Measurements from ENCODE around the gene HSPA1L.
A peak's percentile ranks its signal among the peaks of the same experiment; 100 is the strongest.
"Not testable (repeated sequence)": the region's sequence is repeated elsewhere in the genome, so short reads cannot be mapped to it uniquely, and the experiment has no call there.

Gene HSPA1L

GRCh38 chr6:31815025-31815838 lies at the start of gene HSPA1L, which contains the start of gene HSPA1A:
Gene HSPA1L (minus strand): TSS chr6:31815283. CDS start chr6:31811972, 3,311 bp downstream.
Gene HSPA1A (plus strand): TSS chr6:31815543. CDS start chr6:31815757, 214 bp downstream.
- peak; percentile 63 for DNase-seq

GRCh38 chr6:31864818-31865204 lies 49.7 kb upstream of the HSPA1L start:
- no peak for DNase-seq

DNA sequence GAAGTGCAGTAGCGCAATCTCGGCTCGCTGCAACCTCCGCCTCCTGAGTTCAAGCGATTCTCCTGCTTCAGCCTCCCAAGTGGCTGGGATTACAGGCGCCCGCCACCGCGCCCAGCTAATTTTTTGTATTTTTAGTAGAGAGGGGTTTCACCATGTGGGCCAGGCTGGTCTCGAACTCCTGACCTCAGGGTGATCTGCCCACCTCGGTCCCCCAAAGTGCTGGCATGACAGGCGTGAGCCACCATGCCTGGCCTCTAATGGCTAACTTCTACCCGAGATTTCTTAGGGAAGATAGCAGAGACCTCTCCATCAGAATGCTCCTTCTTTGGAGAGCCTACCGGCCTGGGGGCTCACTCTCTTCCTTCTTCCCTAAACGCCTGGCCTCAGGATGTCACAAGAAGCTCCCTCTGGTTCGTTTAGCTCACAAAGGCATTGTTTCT lies 49.1 kb upstream of the HSPA1L start:
- not testable (repeated sequence) for DNase-seq

DNA sequence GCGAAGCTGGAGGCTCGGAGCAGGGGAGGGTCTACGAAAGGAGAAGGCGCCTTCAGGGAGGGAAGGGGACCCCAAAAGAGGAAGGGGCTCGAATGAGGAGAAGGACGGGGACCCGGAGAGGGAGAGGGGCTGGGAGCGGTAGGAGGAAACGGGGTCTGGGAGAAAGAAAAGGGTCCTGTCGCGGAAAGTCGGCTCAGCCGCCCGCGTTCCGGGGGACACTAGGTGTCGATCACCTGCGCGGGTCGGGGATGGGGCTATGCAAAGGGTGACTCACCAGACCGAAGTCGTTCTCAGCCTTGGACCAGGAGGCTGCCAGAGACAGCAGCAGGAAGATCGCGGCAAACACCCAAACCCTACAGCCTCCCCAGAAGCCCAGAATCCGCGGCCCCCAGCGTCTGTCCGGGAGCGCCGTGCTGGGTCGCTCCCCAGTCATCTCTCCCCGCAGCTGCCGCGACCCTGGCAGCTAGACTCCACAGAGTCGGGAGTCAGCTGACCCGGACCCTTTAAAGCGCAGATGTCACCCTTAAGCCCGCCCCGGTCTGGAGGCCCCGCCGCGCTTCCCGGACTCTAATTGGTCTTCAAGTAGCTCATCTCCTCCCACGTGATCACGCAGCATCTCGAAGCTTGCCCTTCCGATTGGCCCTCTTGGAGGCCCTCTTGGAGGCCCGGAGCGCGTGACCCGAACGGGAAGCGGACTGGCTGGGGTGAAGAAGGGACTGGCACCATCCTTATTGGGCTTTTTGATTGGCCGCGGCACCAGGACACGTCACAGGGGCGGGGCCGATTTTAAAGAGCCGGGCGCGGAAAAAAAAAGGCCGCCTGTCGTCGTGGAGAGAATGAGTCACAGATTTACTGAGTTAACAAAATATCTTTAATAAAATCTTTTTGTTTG lies 47.5 kb upstream of the HSPA1L start, which contains the start of gene NEU1:
Gene NEU1, minus strand, starts transcription at position 478 of the 892 bp plus-strand sequence. Its CDS starts 45 bp downstream, at position 433.
- peak; percentile 97 for DNase-seq

DNA sequence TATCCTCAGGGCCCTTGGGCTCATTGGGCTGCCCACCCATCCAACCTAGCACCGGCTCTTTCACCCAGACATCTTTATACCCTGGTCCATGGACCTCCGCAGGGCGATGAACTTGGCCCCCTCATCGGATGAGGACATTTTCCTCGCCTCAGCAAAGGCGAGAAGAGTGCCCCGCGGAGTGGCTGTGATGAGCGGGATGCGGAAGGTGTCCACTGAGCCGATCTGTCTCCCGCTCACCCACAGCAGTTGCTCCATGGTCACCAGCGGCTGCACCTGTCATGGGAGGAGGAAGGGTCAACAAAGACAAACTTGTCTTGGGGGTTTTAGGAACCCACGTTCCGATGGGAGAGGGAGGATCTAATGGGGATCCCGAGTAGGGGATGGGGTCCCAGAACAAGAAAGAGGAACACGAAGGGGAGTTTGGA lies 46.8 kb upstream of the HSPA1L start:
- no peak for DNase-seq

GRCh38 chr6:31861150-31861549 lies 46.1 kb upstream of the HSPA1L start:
- no peak for DNase-seq

GRCh38 chr6:31860349-31860748 lies 45.3 kb upstream of the HSPA1L start:
- DNase-seq: no peak

DNA sequence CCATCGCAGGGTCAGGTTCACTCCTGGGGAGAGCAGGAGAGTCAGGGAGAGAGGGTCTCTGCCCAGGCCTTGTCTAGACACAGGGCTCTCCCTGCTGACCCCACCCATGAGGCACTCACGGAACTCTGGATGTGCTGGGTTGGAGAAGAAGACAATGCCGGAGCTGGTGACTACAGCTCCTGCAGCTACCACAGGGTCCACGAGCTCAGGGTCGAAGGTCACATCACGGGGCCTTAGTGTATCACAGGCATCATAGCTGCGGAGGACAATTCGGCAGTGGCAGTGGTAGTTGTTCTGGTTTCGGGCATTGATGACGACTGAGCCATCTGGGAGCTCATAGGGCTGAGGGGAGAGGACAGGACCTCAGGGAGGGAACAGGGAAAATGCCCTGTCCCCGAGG lies 44.8 kb upstream of the HSPA1L start:
- DNase-seq: no peak

GRCh38 chr6:31858707-31859106 lies 43.6 kb upstream of the HSPA1L start:
- no peak for DNase-seq

GRCh38 chr6:31857774-31858173 lies 42.7 kb upstream of the HSPA1L start:
- not testable (repeated sequence) for DNase-seq

DNA sequence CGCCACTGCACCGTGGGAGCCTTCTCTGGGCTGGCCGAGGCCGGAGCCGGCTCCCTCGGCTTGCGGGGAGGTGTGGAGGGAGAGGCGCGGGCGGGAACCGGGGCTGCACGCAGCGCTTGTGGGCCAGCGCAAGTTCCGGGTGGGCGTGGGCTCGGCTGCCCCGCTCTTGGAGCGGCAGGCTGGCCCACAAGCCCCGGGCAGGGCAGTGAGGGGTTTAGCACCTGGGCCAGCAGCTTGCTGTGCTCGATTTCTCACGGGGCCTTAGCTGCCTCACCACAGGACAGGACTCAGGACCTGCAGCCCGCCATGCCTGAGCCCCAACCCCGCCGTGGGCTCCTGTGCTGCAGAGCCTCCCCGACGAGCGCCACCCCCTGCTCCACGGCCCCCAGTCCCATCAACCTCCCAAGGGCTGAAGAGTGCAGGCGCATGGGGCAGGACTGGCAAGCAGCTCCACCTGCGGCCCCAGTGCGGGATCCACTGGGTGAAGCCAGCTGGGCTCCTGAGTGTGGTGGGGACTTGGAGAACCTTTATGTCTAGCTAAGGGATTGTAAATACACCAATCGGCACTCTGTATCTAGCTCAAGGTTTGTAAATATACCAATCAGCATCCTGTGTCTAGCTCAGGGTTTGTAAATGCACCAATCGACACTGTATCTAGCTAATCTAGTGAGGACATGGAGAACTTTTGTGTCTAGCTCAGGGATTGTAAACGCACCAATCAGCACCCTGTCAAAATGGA lies 37.1 kb upstream of the HSPA1L start:
- not testable (repeated sequence) for DNase-seq

- DNase-seq: no peak
These were observed 36.4 kb upstream of the HSPA1L start for GRCh38 chr6:31851485-31851832.

DNA sequence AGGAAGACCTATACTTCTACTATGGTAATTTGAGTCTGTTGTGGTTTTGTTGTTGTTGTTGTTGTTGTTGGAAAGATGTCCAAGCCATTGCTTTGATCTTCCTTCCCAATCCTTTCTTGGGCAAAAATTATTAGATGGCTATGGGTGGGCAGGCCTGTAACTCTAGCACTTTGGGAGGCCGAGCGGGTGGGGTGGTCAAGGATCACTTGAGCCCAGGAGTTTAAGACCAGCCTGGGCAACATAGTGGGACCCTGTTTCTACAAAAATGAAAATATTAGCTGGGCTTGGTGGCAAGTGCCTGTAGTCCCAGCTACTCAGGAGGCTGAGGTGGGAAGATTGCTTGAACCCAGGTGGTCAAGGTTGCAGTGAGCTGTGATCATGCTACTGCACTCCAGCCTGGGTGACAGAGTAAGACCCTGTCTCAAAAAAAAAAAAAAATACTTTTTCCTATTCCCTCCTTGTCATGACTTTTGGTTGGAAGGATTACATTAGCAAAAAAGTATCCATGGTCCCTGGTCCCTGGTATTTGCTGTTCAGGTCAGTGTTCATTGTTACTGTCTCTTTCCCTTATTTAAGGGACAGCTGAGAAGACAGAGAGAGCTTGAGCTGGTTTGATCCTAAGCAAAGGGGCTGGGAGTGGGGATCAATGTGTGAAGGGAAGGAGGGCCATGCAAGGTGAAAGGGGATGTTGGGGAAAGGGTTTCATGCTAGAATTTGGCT lies 35.8 kb upstream of the HSPA1L start:
- DNase-seq: no peak

GRCh38 chr6:31847276-31847978 lies 32.3 kb upstream of the HSPA1L start:
- no peak for DNase-seq

- DNase-seq: no peak
These were observed 29.4 kb upstream of the HSPA1L start for GRCh38 chr6:31844507-31844906.

DNA sequence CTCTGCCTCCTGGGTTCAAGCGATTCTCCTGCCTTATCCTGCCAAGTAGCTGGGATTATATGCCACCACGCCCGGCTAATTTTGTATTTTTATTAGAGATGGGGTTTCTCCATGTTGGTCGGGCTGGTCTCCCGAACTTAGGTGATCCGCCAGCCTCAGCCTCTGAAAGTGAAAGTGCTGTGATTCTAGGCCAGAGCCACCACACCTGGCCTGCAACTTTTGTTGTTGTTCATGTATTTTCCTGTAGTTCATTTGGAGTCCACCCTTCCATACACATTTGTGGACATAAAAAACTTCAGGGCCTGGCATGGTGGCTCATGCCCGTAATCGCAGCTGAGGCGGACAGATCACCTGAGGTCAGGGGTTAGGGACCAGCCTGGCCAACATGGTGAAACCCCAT lies 27.0 kb upstream of the HSPA1L start:
- no peak for DNase-seq

GRCh38 chr6:31839779-31840126 lies 24.7 kb upstream of the HSPA1L start:
- not testable (repeated sequence) for DNase-seq

DNA sequence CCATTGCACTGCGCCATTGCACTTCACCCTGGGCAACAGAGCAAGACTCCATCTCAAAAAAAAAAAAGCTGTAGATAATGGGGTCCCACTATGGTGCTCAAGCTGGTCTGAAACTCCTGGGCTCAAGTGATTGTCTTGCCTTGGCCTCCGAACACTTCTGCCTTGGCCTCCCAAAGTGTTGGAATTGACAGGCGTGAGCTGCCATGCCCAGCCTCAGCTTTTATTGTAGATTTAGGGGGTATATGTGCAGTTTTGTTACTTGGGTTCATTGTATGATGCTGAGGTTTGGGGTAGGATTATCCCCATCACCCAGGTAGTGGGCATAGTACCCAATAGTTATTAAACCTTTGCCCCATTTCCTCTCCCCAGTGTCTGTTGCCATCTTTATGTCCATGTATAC lies 23.9 kb upstream of the HSPA1L start:
- no peak for DNase-seq

GRCh38 chr6:31838114-31838553 lies 23.1 kb upstream of the HSPA1L start:
- not testable (repeated sequence) for DNase-seq

DNA sequence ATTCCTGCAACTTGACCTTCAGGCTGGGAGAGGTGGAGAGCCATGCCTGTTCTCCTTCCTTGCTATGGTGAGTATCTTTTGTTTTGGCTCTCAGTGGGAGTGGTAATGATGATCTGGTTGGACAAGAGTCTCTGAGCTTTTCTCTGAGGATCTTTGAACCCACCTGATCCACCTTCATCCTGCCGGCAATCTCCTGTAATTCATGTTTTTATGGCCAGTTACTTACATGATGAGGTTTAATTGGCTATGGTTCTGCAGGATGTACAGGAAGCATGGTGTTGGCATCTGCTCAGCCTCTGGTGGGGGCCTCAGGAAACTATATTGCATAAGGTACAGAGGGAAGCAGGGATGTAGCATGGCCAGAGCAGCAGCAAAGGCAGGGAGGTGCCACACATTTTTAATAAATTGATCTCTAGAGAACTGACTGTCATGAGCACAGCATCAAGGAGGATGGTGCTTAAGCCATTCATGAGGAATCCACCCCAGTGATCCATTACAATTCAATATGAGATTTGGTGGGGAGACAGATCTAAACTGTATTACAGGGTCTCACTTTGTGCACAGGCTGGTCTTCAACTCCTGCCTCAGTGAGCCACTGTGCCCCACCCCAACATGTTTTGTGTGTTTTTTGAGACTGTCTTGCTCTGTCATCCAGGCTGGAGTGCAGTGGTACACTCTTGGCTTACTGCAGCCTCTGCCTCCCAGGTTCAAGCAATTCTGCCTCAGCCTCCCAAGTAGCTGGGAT lies 22.5 kb upstream of the HSPA1L start:
- DNase-seq: no peak
